PC-9 (cell line): ENCODE data around the gene VGLL2. TPM values are rescaled to one million over a fixed set of nuclear protein-coding genes. Genes with fewer than 3 reads are reported as not detected.

Experiments used
- BruUV-seq: library from RNA; stranded (reverse); fragments of 400-500 nt; replicated peaks from 2 replicates; lab custom pipeline; 2021; lab: Mats Ljungman, UMichigan
- CTCF ChIA-PET: fragments of 300-600 bp; sonication (Branson Sonifier 250); formaldehyde crosslinking; loops from one replicate; lab custom pipeline; 2022; ENCODE audit warnings: antibody characterized with exemption; lab: Charles Lee
- POLR2A ChIA-PET: fragments of 300-600 bp; sonication (Branson Sonifier 250); formaldehyde crosslinking; loops from one replicate; lab custom pipeline; 2022; ENCODE audit warnings: antibody characterized with exemption; ENCODE audit not compliant: unreplicated experiment; lab: Charles Lee
- DNase-seq, 2 experiments: peaks; one replicate each; pipeline versions ENCODE4 v3.0.0 to v3.0.0-alpha.2; 2015 to 2022; ENCODE audit warnings: mixed read lengths in 1 of 2
- H2AFZ ChIP-seq: fragments of 200-600 bp; sonication (generic); 2 replicates; pipeline ENCODE4 v1.8.1; 2017; ENCODE audit warnings: antibody characterized with exemption
- H3F3A ChIP-seq: fragments of 200-600 bp; sonication (generic); 2 replicates; pipeline ENCODE4 v1.8.1; 2017; ENCODE audit warnings: antibody characterized with exemption, mild to moderate bottlenecking, low read depth; ENCODE audit not compliant: insufficient read depth
- H3K27ac ChIP-seq: fragments of 200-600 bp; sonication (generic); 2 replicates; pipeline ENCODE4 v1.6.1; 2016; ENCODE audit warnings: mixed run types
- H3K27me3 ChIP-seq: fragments of 200-600 bp; sonication (generic); 2 replicates; pipeline ENCODE4 v1.6.1; 2016; ENCODE audit warnings: low read depth, mixed run types; ENCODE audit not compliant: insufficient read depth
- H3K36me3 ChIP-seq: fragments of 200-600 bp; sonication (generic); 2 replicates; pipeline ENCODE4 v1.6.1; 2016; ENCODE audit warnings: low read depth, mixed run types
- H3K4me1 ChIP-seq: fragments of 200-600 bp; sonication (generic); replicated peaks from 2 replicates; pipeline ENCODE4 v1.6.1; 2016; ENCODE audit warnings: mixed run types; ENCODE audit not compliant: insufficient read depth
- H3K4me2 ChIP-seq: fragments of 200-600 bp; sonication (generic); 2 replicates; pipeline ENCODE4 v1.6.1; 2017; ENCODE audit warnings: mixed run types
- H3K4me3 ChIP-seq: fragments of 200-600 bp; sonication (generic); 2 replicates; pipeline ENCODE4 v1.6.1; 2016; ENCODE audit warnings: mixed run types
- H3K79me2 ChIP-seq: fragments of 200-600 bp; sonication (generic); 2 replicates; pipeline ENCODE4 v1.6.1; 2017; ENCODE audit warnings: low read depth, mixed run types
- H3K9me2 ChIP-seq: fragments of 200-600 bp; sonication (generic); 2 replicates; pipeline ENCODE4 v1.8.1; 2017; ENCODE audit warnings: mild to moderate bottlenecking; ENCODE audit not compliant: insufficient read depth
- H3K9me3 ChIP-seq: fragments of 200-600 bp; sonication (generic); 2 replicates; pipeline ENCODE4 v1.8.1; 2016; ENCODE audit warnings: low read depth; ENCODE audit not compliant: insufficient read depth
- H4K20me1 ChIP-seq: fragments of 200-600 bp; sonication (generic); 2 replicates; pipeline ENCODE4 v1.8.1; 2017; ENCODE audit not compliant: insufficient read depth
- EZH2 ChIP-seq: fragments of 200-600 bp; sonication (generic); IDR thresholded peaks from 2 replicates; pipeline ENCODE4 v1.8.0; 2017; ENCODE audit warnings: antibody characterized with exemption, low read depth
- intact Hi-C: fragments of 100-400 bp; cut with micrococcal nuclease; formaldehyde crosslinking; loops from one replicate; pipeline ENCODE4 v1.10.0; 2022; ENCODE audit not compliant: unreplicated experiment
- total RNA-seq: library from RNA; stranded (reverse); gene quantifications from 2 replicates; pipeline ENCODE4 v1.2.3, GENCODE V29; 2021
- TF ChIP-seq, protein P1 (sequence below): fragments of 200-600 bp; sonication (generic); conservative IDR thresholded peaks from 2 replicates; pipeline ENCODE4 v1.6.1; 2017; ENCODE audit warnings: mixed run types, antibody characterized with exemption, mild to moderate bottlenecking, moderate library complexity

VGLL2 gene
- total RNA-seq, 1 experiment from 2014 or later: not detected

- no peak overlapping the region for H3K4me3 ChIP-seq
- ChIA-PET CTCF (no interaction called here), POLR2A (no interaction called here)
- no peaks in the 10 kb centered on the region for H3K9me2 ChIP-seq
- H3F3A ChIP-seq: no peaks in the 10 kb centered on the region
- H3K36me3 ChIP-seq: no peaks in the 10 kb centered on the region
- no peak overlapping the region for H3K4me2 ChIP-seq
- no peaks in the 10 kb centered on the region for H3K9me3 ChIP-seq
- H4K20me1 ChIP-seq: no peaks in the 10 kb centered on the region
- no peak overlapping the region for H2AFZ ChIP-seq
- TF ChIP-seq, protein P1, sequence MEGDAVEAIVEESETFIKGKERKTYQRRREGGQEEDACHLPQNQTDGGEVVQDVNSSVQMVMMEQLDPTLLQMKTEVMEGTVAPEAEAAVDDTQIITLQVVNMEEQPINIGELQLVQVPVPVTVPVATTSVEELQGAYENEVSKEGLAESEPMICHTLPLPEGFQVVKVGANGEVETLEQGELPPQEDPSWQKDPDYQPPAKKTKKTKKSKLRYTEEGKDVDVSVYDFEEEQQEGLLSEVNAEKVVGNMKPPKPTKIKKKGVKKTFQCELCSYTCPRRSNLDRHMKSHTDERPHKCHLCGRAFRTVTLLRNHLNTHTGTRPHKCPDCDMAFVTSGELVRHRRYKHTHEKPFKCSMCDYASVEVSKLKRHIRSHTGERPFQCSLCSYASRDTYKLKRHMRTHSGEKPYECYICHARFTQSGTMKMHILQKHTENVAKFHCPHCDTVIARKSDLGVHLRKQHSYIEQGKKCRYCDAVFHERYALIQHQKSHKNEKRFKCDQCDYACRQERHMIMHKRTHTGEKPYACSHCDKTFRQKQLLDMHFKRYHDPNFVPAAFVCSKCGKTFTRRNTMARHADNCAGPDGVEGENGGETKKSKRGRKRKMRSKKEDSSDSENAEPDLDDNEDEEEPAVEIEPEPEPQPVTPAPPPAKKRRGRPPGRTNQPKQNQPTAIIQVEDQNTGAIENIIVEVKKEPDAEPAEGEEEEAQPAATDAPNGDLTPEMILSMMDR: no peak
- no peak for TF ChIP-seq EZH2
- no peaks in the 10 kb centered on the region for H3K4me1 ChIP-seq
- DNase-seq: no peak
- BruUV-seq: no TSS peak
- H3K27me3 ChIP-seq: peaks cover 5% of the 10 kb centered on the region; the same call in 1 of the 2 replicates
- no peaks in the 10 kb centered on the region for H3K79me2 ChIP-seq
- H3K27ac ChIP-seq: no peak overlapping the region
- intact Hi-C loops: no loop called here
Observed at GRCh38 chr6:117272891-117273290, 7.5 kb downstream of the VGLL2 start.

DNA sequence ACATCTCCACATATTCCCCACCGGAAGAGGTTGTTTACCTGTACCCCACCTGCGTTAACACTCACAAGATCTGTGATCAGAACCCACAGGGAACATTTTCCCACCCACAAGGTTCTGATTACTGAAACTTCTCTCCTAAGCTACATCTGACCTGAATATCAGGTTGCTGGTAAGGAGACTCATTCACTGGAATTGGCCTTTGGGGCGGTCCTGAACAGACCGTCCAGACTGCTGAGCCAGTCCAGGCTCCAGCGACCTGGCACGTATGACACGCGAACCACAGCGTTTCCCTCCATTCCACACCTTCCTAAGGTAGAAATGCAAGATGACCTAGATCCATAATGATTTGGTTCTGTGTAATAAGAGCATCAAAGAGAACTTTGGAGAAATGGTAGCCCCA lies 9.8 kb downstream of the VGLL2 start:
- intact Hi-C loops: no loop called here
- no peak overlapping the region for H2AFZ ChIP-seq
- no peak overlapping the region for H3K4me2 ChIP-seq
- no peak overlapping the region for H3K27ac ChIP-seq
- no peaks in the 10 kb centered on the region for H3K27me3 ChIP-seq
- CTCF ChIA-PET: no interaction called here
- H3F3A ChIP-seq: no peaks in the 10 kb centered on the region
- no peak overlapping the region for H3K4me3 ChIP-seq
- H4K20me1 ChIP-seq: no peaks in the 10 kb centered on the region
- POLR2A ChIA-PET: no interaction called here
- no peaks in the 10 kb centered on the region for H3K9me2 ChIP-seq
- no peaks in the 10 kb centered on the region for H3K79me2 ChIP-seq
- no peaks in the 10 kb centered on the region for H3K36me3 ChIP-seq
- H3K9me3 ChIP-seq: no peaks in the 10 kb centered on the region
- DNase-seq: no peak
- no peaks in the 10 kb centered on the region for H3K4me1 ChIP-seq
- TF ChIP-seq, protein P1: no peak
- TF ChIP-seq EZH2: no peak
- no TSS peak for BruUV-seq

GRCh38 chr6:117275711-117276110 lies 10.4 kb downstream of the VGLL2 start:
- Histone ChIP-seq H3K27me3 (no peaks in the 10 kb centered on the region), H3K4me1 (no peaks in the 10 kb centered on the region), H3K27ac (no peak overlapping the region), H3K4me2 (no peak overlapping the region), H3K4me3 (no peak overlapping the region), H3K9me3 (no peaks in the 10 kb centered on the region), H3K79me2 (no peaks in the 10 kb centered on the region), H3K9me2 (no peaks in the 10 kb centered on the region), H3F3A (no peaks in the 10 kb centered on the region), H4K20me1 (no peaks in the 10 kb centered on the region), H2AFZ (no peak overlapping the region), H3K36me3 (no peaks in the 10 kb centered on the region)
- no peak for DNase-seq
- ChIA-PET POLR2A (no interaction called here), CTCF (no interaction called here)
- intact Hi-C loops: no loop called here
- TF ChIP-seq EZH2: no peak
- TF ChIP-seq, protein P1: no peak
- BruUV-seq: no TSS peak
